NB4 (cell line): Measurements from ENCODE around the gene LRRC26.

Experiments used
- DNase-seq: peaks from one replicate; pipeline ENCODE4 v3.0.0; 2010; ENCODE audit warnings: low read depth
- H3K4me3 ChIP-seq: one replicate; pipeline ENCODE4 v1.5.1; 2011; ENCODE audit warnings: mild to moderate bottlenecking, low read depth, low read length, moderate library complexity
- MYC ChIP-seq: IDR thresholded peaks from 2 replicates; pipeline ENCODE4 v1.6.1; 2011; ENCODE audit warnings: low read depth, low read length
- POLR2A ChIP-seq: IDR thresholded peaks from 2 replicates; pipeline ENCODE4 v1.6.1; 2011; ENCODE audit warnings: mild to moderate bottlenecking; ENCODE audit not compliant: insufficient read length; ENCODE audit errors: extremely low read depth
- TF ChIP-seq, protein P1 (sequence below): IDR thresholded peaks from 2 replicates; pipeline ENCODE4 v1.6.1; 2011; ENCODE audit warnings: low read depth, low read length
- TF ChIP-seq, protein P2 (sequence below): IDR thresholded peaks from one replicate; pipeline ENCODE4 v1.5.1; 2012; ENCODE audit warnings: low read depth, low read length

Gene LRRC26

GRCh38 chr9:137186385-137186784 is 16.5 kb upstream of the LRRC26 start:
- TF ChIP-seq MYC (no peak), POLR2A (no peak)
- TF ChIP-seq, protein P1, sequence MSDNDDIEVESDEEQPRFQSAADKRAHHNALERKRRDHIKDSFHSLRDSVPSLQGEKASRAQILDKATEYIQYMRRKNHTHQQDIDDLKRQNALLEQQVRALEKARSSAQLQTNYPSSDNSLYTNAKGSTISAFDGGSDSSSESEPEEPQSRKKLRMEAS, result no peak
- TF ChIP-seq, protein P2, sequence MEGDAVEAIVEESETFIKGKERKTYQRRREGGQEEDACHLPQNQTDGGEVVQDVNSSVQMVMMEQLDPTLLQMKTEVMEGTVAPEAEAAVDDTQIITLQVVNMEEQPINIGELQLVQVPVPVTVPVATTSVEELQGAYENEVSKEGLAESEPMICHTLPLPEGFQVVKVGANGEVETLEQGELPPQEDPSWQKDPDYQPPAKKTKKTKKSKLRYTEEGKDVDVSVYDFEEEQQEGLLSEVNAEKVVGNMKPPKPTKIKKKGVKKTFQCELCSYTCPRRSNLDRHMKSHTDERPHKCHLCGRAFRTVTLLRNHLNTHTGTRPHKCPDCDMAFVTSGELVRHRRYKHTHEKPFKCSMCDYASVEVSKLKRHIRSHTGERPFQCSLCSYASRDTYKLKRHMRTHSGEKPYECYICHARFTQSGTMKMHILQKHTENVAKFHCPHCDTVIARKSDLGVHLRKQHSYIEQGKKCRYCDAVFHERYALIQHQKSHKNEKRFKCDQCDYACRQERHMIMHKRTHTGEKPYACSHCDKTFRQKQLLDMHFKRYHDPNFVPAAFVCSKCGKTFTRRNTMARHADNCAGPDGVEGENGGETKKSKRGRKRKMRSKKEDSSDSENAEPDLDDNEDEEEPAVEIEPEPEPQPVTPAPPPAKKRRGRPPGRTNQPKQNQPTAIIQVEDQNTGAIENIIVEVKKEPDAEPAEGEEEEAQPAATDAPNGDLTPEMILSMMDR, result no peak
- H3K4me3 ChIP-seq, result no peak overlapping the region
- no peak for DNase-seq

DNA sequence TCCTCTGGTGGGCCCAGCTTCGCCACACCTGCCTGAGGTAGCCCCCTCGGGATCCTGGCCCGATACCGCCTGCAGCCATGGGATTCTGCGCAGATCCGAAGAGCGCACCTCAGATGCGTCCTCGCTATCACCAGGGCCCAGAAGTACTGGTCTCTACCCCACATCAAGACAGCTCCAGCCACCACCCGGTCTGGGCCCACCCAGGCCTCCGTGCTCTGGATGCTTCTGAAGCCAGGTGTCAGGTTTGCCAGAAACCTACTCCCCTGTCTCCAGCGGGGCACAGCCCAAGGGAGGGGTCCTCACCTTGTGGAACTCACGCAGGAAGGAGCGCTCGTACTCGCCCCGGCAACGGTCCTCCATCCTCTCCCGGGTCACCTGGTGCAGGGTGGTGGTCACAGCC is 16.1 kb upstream of the LRRC26 start:
- H3K4me3 ChIP-seq, result no peak overlapping the region
- no peak for DNase-seq

DNA sequence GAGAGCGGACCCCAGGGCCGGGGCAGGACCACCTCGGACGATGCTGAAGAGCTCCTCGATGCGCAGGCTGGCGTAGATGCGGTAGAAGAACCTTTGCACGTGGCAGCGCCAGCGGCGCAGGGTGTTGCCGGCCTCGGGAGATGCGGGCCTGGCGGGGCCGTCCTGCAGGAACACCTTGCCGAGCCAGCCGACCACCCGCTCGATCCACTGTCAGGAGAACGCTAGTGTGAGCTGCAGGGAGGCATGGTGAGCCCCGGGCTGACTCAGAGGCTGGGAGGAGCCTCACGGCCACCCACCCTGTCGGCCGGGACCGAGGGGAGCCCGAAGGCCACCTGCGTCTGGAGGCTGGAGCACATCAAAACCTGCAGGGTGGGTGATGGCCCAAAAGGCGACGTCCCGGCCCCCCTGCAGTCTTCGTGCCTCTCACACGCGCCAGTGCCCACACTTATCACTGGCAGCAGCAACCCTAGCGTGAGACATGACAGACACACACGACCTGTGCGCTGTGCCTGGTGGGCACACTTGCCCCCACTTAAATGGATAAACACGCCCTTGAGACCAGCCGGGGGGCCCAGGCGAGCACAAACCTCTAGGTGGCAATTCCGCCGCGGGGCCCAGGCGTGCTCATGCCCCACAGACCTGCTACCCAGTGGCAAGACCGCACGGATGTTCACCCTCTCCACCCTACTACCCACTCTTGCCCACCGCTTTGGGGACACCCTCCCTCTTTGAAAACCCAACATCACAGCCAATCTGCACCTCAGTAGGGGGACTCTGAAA is 15.2 kb upstream of the LRRC26 start:
- DNase-seq, result no peak
- TF ChIP-seq, protein P1, result no peak
- TF ChIP-seq POLR2A, result no peak
- TF ChIP-seq MYC, result no peak
- TF ChIP-seq, protein P2, result no peak
- no peak overlapping the region for H3K4me3 ChIP-seq

More for the DNA sequence above, 16.1 kb upstream of the LRRC26 start:
- TF ChIP-seq, protein P1, result no peak
- TF ChIP-seq POLR2A (no peak), MYC (no peak)
- TF ChIP-seq, protein P2, result no peak

- no peak for TF ChIP-seq MYC
- TF ChIP-seq, protein P2, result no peak
- TF ChIP-seq, protein P1, result no peak
- TF ChIP-seq POLR2A, result no peak
- no peak for DNase-seq
- H3K4me3 ChIP-seq, result no peak overlapping the region
Observed at GRCh38 chr9:137183980-137184595, 14.2 kb upstream of the LRRC26 start.

GRCh38 chr9:137182836-137183235 is 13.0 kb upstream of the LRRC26 start:
- H3K4me3 ChIP-seq, result no peak overlapping the region
- TF ChIP-seq, protein P1, result no peak
- TF ChIP-seq POLR2A (no peak), MYC (no peak)
- TF ChIP-seq, protein P2, result no peak
- DNase-seq, result no peak
